DOHH2 (cell line): ENCODE data around the gene LMBR1L.

ENCODE experiments used
- H3F3A ChIP-seq: fragments of 200-600 bp; sonication (generic), shearing (Covaris generic); 2 replicates; pipeline ENCODE4 v1.6.0; 2016; ENCODE audit warnings: antibody characterized with exemption, mild to moderate bottlenecking; ENCODE audit not compliant: control insufficient read depth, insufficient read depth
- H3K27ac ChIP-seq: fragments of 200-600 bp; sonication (generic); 2 replicates; pipeline ENCODE4 v1.5.1; 2014; ENCODE audit warnings: low read depth, mild to moderate bottlenecking, low read length, moderate library complexity
- H3K27me3 ChIP-seq: fragments of 200-600 bp; sonication (generic); 2 replicates; pipeline ENCODE4 v1.6.1; 2014; ENCODE audit warnings: mild to moderate bottlenecking, low read length, mixed read lengths; ENCODE audit not compliant: control insufficient read depth
- H3K36me3 ChIP-seq: fragments of 200-600 bp; sonication (generic); 2 replicates; pipeline ENCODE4 v1.6.1; 2014; ENCODE audit warnings: mild to moderate bottlenecking, low read length, moderate library complexity, mixed read lengths; ENCODE audit not compliant: control insufficient read depth
- H3K4me1 ChIP-seq: fragments of 200-600 bp; sonication (generic); 2 replicates; pipeline ENCODE4 v1.6.1; 2014; ENCODE audit warnings: mild to moderate bottlenecking, low read length, mixed read lengths; ENCODE audit not compliant: control insufficient read depth
- H3K4me2 ChIP-seq: fragments of 200-600 bp; sonication (generic); 2 replicates; pipeline ENCODE4 v1.6.0; 2014; ENCODE audit warnings: mild to moderate bottlenecking, low read length, moderate library complexity
- H3K4me3 ChIP-seq: fragments of 200-600 bp; sonication (generic); 2 replicates; pipeline ENCODE4 v1.5.1; 2014; ENCODE audit warnings: mild to moderate bottlenecking, low read length, mixed read lengths
- H3K79me2 ChIP-seq: fragments of 200-600 bp; sonication (generic); 2 replicates; pipeline ENCODE4 v1.6.1; 2014; ENCODE audit warnings: mild to moderate bottlenecking, low read length, mixed read lengths; ENCODE audit not compliant: control insufficient read depth
- H3K9me2 ChIP-seq: fragments of 200-600 bp; sonication (generic); replicated peaks from 2 replicates; pipeline ENCODE4 v1.6.1; 2014; ENCODE audit warnings: mild to moderate bottlenecking, low read length, mixed read lengths; ENCODE audit not compliant: control insufficient read depth
- H3K9me3 ChIP-seq: fragments of 200-600 bp; sonication (generic); 2 replicates; pipeline ENCODE4 v1.6.1; 2014; ENCODE audit warnings: antibody characterized with exemption, low read length, mixed read lengths; ENCODE audit not compliant: control insufficient read depth, insufficient read depth
- H4K20me1 ChIP-seq: fragments of 200-600 bp; sonication (generic); 2 replicates; pipeline ENCODE4 v1.6.0; 2014; ENCODE audit warnings: low read depth, mild to moderate bottlenecking, antibody characterized with exemption, low read length, moderate library complexity; ENCODE audit not compliant: control insufficient read depth, insufficient read depth
- EZH2phosphoT487 ChIP-seq: fragments of 200-600 bp; sonication (generic); IDR thresholded peaks from 2 replicates; pipeline ENCODE4 v1.6.1; 2017; ENCODE audit warnings: borderline replicate concordance, mild to moderate bottlenecking, antibody characterized with exemption, low read length, moderate library complexity, mixed read lengths
- TF ChIP-seq, protein P1 (sequence below): fragments of 200-600 bp; sonication (generic); IDR thresholded peaks from one replicate; pipeline ENCODE4 v1.5.1; 2014; ENCODE audit warnings: antibody characterized with exemption, mild to moderate bottlenecking, low read depth, low read length; ENCODE audit not compliant: poor library complexity, severe bottlenecking

Gene LMBR1L

DNA sequence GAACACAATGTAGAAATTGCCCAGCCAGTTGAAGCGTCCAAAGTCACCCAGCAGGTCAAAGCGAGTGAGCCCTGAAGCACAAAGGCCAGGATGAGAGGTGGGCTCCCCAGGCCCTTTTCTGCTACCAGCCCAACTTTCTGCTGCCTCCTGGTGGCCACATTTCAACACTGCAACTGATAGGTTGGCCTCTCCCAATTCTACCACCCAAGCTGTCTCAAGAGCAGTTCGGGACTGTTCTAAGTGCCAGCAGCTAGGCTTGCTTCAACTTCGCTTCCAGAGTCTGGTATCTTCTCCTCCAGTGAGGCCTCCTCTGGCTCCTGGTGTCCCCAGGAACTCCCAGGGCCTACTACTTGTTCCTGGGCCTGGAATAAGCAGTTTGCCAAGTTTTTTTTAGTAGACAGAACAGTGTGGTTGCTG, 12.6 kb downstream of the LMBR1L start:
- Histone ChIP-seq H3K4me1 (peaks cover 5% of the 10 kb centered on the region; the same call in 1 of the 2 replicates), H3K4me3 (no peak overlapping the region), H3K9me2 (no peaks in the 10 kb centered on the region), H3F3A (no peaks in the 10 kb centered on the region), H3K36me3 (no peaks in the 10 kb centered on the region), H3K9me3 (no peaks in the 10 kb centered on the region), H3K27ac (no peak overlapping the region), H3K4me2 (no peak overlapping the region), H3K27me3 (peaks cover 27% of the 10 kb centered on the region), H4K20me1 (0 out of 2 replicates have a peak, but pooled peaks cover 2% of the 10 kb centered on the region), H3K79me2 (no peaks in the 10 kb centered on the region)
- no peak for TF ChIP-seq EZH2phosphoT487
- TF ChIP-seq, protein P1, sequence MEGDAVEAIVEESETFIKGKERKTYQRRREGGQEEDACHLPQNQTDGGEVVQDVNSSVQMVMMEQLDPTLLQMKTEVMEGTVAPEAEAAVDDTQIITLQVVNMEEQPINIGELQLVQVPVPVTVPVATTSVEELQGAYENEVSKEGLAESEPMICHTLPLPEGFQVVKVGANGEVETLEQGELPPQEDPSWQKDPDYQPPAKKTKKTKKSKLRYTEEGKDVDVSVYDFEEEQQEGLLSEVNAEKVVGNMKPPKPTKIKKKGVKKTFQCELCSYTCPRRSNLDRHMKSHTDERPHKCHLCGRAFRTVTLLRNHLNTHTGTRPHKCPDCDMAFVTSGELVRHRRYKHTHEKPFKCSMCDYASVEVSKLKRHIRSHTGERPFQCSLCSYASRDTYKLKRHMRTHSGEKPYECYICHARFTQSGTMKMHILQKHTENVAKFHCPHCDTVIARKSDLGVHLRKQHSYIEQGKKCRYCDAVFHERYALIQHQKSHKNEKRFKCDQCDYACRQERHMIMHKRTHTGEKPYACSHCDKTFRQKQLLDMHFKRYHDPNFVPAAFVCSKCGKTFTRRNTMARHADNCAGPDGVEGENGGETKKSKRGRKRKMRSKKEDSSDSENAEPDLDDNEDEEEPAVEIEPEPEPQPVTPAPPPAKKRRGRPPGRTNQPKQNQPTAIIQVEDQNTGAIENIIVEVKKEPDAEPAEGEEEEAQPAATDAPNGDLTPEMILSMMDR, result peak; percentile 92

DNA sequence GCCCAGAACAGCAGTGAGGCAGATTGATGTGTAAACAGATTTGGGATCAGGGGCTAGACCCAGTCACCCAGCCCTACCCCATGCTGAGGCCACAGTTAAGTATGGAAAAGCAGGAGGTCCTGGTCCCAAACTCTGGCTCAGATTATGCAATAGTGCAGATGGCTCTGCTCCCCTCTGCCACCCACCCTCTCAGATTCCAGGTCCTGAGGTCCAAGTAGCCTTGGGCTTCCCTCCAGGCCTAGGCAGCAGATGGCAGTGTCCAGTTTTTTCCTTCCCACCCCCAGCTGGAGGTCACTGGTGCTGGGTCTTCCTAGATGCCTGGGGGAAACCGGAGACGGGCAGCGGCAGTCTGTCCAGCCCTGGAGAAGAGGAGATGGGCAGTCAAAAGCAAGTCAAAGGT, 13.3 kb downstream of the LMBR1L start:
- TF ChIP-seq, protein P1, result no peak
- no peak for TF ChIP-seq EZH2phosphoT487
- no peak overlapping the region for H3K27ac ChIP-seq
- no peaks in the 10 kb centered on the region for H3K9me3 ChIP-seq
- no peaks in the 10 kb centered on the region for H3K9me2 ChIP-seq
- peaks cover 34% of the 10 kb centered on the region for H3K27me3 ChIP-seq
- H4K20me1 ChIP-seq, result 0 out of 2 replicates have a peak, but pooled peaks cover 2% of the 10 kb centered on the region
- H3K4me3 ChIP-seq, result no peak overlapping the region
- no peaks in the 10 kb centered on the region for H3K79me2 ChIP-seq
- no peak overlapping the region for H3K4me2 ChIP-seq
- no peaks in the 10 kb centered on the region for H3F3A ChIP-seq
- H3K4me1 ChIP-seq, result peaks cover 7% of the 10 kb centered on the region; the same call in 1 of the 2 replicates
- H3K36me3 ChIP-seq, result no peaks in the 10 kb centered on the region

DNA sequence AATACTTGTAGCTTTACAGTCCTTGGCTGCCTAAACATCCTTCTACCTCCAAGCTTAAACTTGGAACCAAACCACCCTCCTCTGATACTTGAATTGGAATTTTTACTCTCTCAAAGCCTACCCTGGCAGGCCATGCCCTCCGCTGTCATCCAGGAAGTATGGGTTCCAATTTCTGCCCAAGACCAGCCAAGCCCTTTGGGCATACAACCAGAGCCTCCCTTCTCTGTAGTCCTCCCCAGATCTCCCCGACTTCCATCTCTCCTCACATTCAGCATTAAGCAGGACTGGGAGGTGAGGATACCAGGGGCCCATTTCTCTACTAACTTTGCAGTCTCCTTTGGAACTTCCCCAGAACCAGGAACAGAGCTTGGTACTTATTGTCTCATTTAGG, 15.7 kb downstream of the LMBR1L start:
- TF ChIP-seq, protein P1, result no peak
- H4K20me1 ChIP-seq, result 0 out of 2 replicates have a peak, but pooled peaks cover 2% of the 10 kb centered on the region
- H3K9me3 ChIP-seq, result no peaks in the 10 kb centered on the region
- no peaks in the 10 kb centered on the region for H3F3A ChIP-seq
- no peak overlapping the region for H3K27ac ChIP-seq
- H3K4me1 ChIP-seq, result peaks cover 20% of the 10 kb centered on the region
- no peak overlapping the region for H3K4me3 ChIP-seq
- H3K79me2 ChIP-seq, result no peaks in the 10 kb centered on the region
- no peaks in the 10 kb centered on the region for H3K36me3 ChIP-seq
- H3K4me2 ChIP-seq, result no peak overlapping the region
- H3K27me3 ChIP-seq, result peaks cover 58% of the 10 kb centered on the region
- no peaks in the 10 kb centered on the region for H3K9me2 ChIP-seq
